WTC11 (cell line): ENCODE results near the gene FEM1B. TPM values are rescaled to one million over a fixed set of nuclear protein-coding genes. Genes with fewer than 3 reads are reported as not detected.

Source experiments
- ATAC-seq: fragments of 200-7000 bp; cut with Tn5 transposase; 2 replicates; pipeline ENCODE4 v1.10.0; 2021; ENCODE audit warnings: mild to moderate bottlenecking, moderate library complexity
- CTCF ChIA-PET: fragments of 300-600 bp; sonication (Branson Sonifier 250); formaldehyde crosslinking; loops from one replicate; lab custom pipeline; 2021; ENCODE audit warnings: antibody characterized with exemption; lab: Charles Lee
- POLR2A ChIA-PET: fragments of 350-600 bp; sonication (Branson Sonifier 250); formaldehyde crosslinking; loops from one replicate; lab custom pipeline; 2021; ENCODE audit warnings: antibody characterized with exemption; lab: Charles Lee
- DNase-seq: peaks from one replicate; pipeline ENCODE4 v3.0.0; 2021; ENCODE audit warnings: low spot score
- H3K27ac Mint-ChIP-seq: 2 replicates; pipeline ENCODE4 v1.8.0; 2021; ENCODE audit warnings: mixed read lengths
- H3K27me3 Mint-ChIP-seq: 2 replicates; pipeline ENCODE4 v1.8.0; 2021; ENCODE audit warnings: low read depth, mild to moderate bottlenecking, moderate library complexity, mixed read lengths
- H3K36me3 Mint-ChIP-seq: 2 replicates; pipeline ENCODE4 v1.8.0; 2021; ENCODE audit warnings: mixed read lengths
- H3K4me1 Mint-ChIP-seq: 2 replicates; pipeline ENCODE4 v1.8.0; 2022; ENCODE audit warnings: mixed read lengths
- H3K4me3 Mint-ChIP-seq: 2 replicates; pipeline ENCODE4 v1.8.0; 2021; ENCODE audit warnings: mild to moderate bottlenecking, moderate library complexity, mixed read lengths
- H3K9me3 Mint-ChIP-seq: 2 replicates; pipeline ENCODE4 v1.8.0; 2021; ENCODE audit warnings: mixed read lengths
- CREM ChIP-seq: sonication (generic); formaldehyde crosslinking; IDR thresholded peaks from 2 replicates; pipeline ENCODE4 v1.8.1; 2022; ENCODE audit warnings: mild to moderate bottlenecking, missing genetic modification reagents, moderate library complexity
- E2F4 ChIP-seq: sonication (generic); formaldehyde crosslinking; IDR thresholded peaks from 2 replicates; pipeline ENCODE4 v1.8.1; 2022; ENCODE audit warnings: low read depth, mild to moderate bottlenecking, moderate library complexity, missing genetic modification reagents, borderline replicate concordance
- ELF4 ChIP-seq: sonication (generic); formaldehyde crosslinking; IDR thresholded peaks from 2 replicates; pipeline ENCODE4 v1.8.1; 2022; ENCODE audit warnings: low read depth, mild to moderate bottlenecking, moderate library complexity, missing genetic modification reagents
- ERG ChIP-seq: fragments of 250-450 bp; sonication (Bioruptor Pico); IDR thresholded peaks from 2 replicates; pipeline ENCODE4 v1.8.0; 2021; ENCODE audit warnings: mild to moderate bottlenecking
- PREB ChIP-seq: sonication (generic); formaldehyde crosslinking; IDR thresholded peaks from 2 replicates; pipeline ENCODE4 v1.8.1; 2022; ENCODE audit warnings: mild to moderate bottlenecking, missing genetic modification reagents, moderate library complexity, borderline replicate concordance
- PRRX2 ChIP-seq: fragments of 250-450 bp; sonication (Bioruptor Pico); IDR thresholded peaks from 2 replicates; pipeline ENCODE4 v1.8.0; 2021; ENCODE audit warnings: mild to moderate bottlenecking
- SP1 ChIP-seq: sonication (generic); formaldehyde crosslinking; conservative IDR thresholded peaks from 2 replicates; pipeline ENCODE4 v1.8.1; 2022; ENCODE audit warnings: missing genetic modification reagents
- STAT6 ChIP-seq: sonication (generic); formaldehyde crosslinking; conservative IDR thresholded peaks from 2 replicates; pipeline ENCODE4 v1.8.1; 2023; ENCODE audit warnings: mild to moderate bottlenecking, low read depth, missing genetic modification reagents, moderate library complexity
- ZBTB43 ChIP-seq: sonication (generic); formaldehyde crosslinking; IDR thresholded peaks from 2 replicates; pipeline ENCODE4 v1.8.1; 2023; ENCODE audit warnings: mild to moderate bottlenecking, missing genetic modification reagents
- ZNF281 ChIP-seq: sonication (generic); formaldehyde crosslinking; IDR thresholded peaks from 2 replicates; pipeline ENCODE4 v1.8.0; 2023; ENCODE audit warnings: mild to moderate bottlenecking, missing genetic modification reagents
- ZNF317 ChIP-seq: sonication (generic); formaldehyde crosslinking; IDR thresholded peaks from 2 replicates; pipeline ENCODE4 v1.8.1; 2023; ENCODE audit warnings: low read depth, mild to moderate bottlenecking, moderate library complexity, missing genetic modification reagents, borderline replicate concordance
- ZNF416 ChIP-seq: fragments of 250-450 bp; sonication (Bioruptor Pico); IDR thresholded peaks from 2 replicates; pipeline ENCODE4 v1.9.0; 2021; ENCODE audit warnings: mild to moderate bottlenecking, inconsistent platforms
- ZNF423 ChIP-seq: fragments of 250-450 bp; sonication (Bioruptor Pico); IDR thresholded peaks from 2 replicates; pipeline ENCODE4 v2.1.2; 2022; ENCODE audit warnings: mild to moderate bottlenecking, moderate library complexity
- total RNA-seq: library from RNA; stranded (reverse); gene quantifications from 3 replicates; pipeline ENCODE4 v1.2.3, GENCODE V29; 2021

The FEM1B gene
- total RNA-seq, 1 experiment from 2014 or later, result 64.8 TPM

- TF ChIP-seq ZBTB43 (CRISPR knock-in tag), result no peak
- no peak for TF ChIP-seq ELF4 (CRISPR knock-in tag)
- no peak for TF ChIP-seq ZNF317 (CRISPR knock-in tag)
These were observed 9.1 kb upstream of the FEM1B start (continued) for GRCh38 chr15:68268405-68268804.

- no peak for DNase-seq
- peak; percentile 78 for ATAC-seq
- H3K27ac Mint-ChIP-seq, result peak overlapping the region; percentile 67; the same call in 1 of the 2 replicates
- ChIA-PET POLR2A (no interaction called here), CTCF (interaction anchor here (0.6 to 2.5 kb wide), 3 partner anchors 19 to 1774 kb away, joined by 3 to 12 read pairs (median 3); no protein-coding TSS in a partner anchor)
- H3K4me1 Mint-ChIP-seq, result peaks cover 27% of the 10 kb centered on the region
- H3K36me3 Mint-ChIP-seq, result no peaks in the 10 kb centered on the region
- H3K4me3 Mint-ChIP-seq, result peak overlapping the region; percentile 29; the same call in 1 of the 2 replicates
- no peaks in the 10 kb centered on the region for H3K9me3 Mint-ChIP-seq
- H3K27me3 Mint-ChIP-seq, result no peaks in the 10 kb centered on the region
- TF ChIP-seq ZNF281 (CRISPR knock-in tag) (no peak), PRRX2 (CRISPR knock-in tag) (no peak), ELF4 (CRISPR knock-in tag) (no peak), E2F4 (CRISPR knock-in tag) (no peak), SP1 (CRISPR knock-in tag) (no peak), CREM (CRISPR knock-in tag) (no peak), ZNF423 (CRISPR knock-in tag) (no peak), STAT6 (CRISPR knock-in tag) (no peak), ERG (no peak), PREB (no peak), ZNF416 (CRISPR knock-in tag) (no peak)
These were observed 5.6 kb upstream of the FEM1B start for GRCh38 chr15:68271854-68272471.
